ENCODE measurements around the gene QSOX2.
"Not testable (repeated sequence)": the region's sequence is repeated elsewhere in the genome, so short reads cannot be mapped to it uniquely, and the experiment has no call there.

DNA sequence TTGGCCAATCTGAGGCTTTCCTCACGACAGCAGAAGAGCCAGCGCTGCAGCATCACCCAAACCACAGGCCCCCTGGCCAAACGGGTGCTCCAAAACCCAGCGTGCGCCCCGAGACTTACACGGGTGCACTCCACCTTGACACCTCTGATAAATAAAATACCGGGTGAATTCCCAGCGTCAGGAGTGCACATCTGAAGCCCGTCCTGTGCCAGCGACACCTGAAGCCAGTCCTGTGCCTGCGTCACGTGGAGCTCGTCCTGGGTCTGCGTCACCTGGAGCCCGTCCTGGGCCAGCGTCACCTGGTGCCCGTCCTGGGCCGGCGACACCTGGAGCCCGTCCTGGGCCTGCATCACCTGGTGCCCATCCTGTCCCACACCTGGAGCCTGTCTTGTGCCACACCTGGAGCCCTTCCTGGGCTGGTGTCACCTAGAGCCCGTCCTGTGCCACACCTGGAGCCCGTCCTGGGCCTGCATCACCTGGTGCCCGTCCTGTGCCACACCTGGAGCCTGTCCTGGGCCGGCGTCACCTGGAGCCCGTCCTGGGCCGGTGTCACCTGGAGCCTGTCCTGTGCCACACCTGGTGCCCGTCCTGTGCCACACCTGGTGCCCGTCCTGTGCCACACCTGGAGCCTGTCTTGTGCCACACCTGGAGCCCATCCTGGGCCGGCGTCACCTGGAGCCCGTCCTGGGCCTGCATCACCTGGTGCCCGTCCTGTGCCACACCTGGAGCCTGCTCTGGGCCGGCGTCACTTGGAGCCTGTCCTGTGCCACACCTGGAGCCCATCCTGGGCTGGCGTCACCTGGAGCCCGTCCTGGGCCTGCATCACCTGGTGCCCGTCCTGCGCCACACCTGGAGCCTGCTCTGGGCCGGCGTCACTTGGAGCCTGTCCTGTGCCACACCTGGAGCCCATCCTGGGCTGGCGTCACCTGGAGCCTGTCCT lies 8.9 kb downstream of the QSOX2 start:
- TF ChIP-seq CTCF (tag by site-specific recombination; IDR thresholded peaks at IDR 0.05); SETDB1 (IDR thresholded peaks at IDR 0.05; ENCODE audit: insufficient read length, low read length); GLIS2 (tag by site-specific recombination; IDR thresholded peaks at IDR 0.05); ZNF600 (tag by site-specific recombination; IDR thresholded peaks at IDR 0.05); ZNF10 (tag by site-specific recombination; IDR thresholded peaks at IDR 0.05); ZNF302 (tag by site-specific recombination; IDR thresholded peaks at IDR 0.05; ENCODE audit: low read depth); KLF1 (tag by site-specific recombination; IDR thresholded peaks at IDR 0.05): not testable (repeated sequence)
- TF ChIP-seq, protein P1, sequence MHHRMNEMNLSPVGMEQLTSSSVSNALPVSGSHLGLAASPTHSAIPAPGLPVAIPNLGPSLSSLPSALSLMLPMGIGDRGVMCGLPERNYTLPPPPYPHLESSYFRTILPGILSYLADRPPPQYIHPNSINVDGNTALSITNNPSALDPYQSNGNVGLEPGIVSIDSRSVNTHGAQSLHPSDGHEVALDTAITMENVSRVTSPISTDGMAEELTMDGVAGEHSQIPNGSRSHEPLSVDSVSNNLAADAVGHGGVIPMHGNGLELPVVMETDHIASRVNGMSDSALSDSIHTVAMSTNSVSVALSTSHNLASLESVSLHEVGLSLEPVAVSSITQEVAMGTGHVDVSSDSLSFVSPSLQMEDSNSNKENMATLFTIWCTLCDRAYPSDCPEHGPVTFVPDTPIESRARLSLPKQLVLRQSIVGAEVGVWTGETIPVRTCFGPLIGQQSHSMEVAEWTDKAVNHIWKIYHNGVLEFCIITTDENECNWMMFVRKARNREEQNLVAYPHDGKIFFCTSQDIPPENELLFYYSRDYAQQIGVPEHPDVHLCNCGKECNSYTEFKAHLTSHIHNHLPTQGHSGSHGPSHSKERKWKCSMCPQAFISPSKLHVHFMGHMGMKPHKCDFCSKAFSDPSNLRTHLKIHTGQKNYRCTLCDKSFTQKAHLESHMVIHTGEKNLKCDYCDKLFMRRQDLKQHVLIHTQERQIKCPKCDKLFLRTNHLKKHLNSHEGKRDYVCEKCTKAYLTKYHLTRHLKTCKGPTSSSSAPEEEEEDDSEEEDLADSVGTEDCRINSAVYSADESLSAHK (tag by site-specific recombination; IDR thresholded peaks at IDR 0.05), result not testable (repeated sequence)
- TF ChIP-seq, protein P2, sequence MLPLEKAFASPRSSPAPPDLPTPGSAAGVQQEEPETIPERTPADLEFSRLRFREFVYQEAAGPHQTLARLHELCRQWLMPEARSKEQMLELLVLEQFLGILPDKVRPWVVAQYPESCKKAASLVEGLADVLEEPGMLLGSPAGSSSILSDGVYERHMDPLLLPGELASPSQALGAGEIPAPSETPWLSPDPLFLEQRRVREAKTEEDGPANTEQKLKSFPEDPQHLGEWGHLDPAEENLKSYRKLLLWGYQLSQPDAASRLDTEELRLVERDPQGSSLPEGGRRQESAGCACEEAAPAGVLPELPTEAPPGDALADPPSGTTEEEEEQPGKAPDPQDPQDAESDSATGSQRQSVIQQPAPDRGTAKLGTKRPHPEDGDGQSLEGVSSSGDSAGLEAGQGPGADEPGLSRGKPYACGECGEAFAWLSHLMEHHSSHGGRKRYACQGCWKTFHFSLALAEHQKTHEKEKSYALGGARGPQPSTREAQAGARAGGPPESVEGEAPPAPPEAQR (tag by site-specific recombination; IDR thresholded peaks at IDR 0.05), result not testable (repeated sequence)

Data from HEK293 (cell line).